PFSK-1 (cell line): ENCODE results near the gene CST9.

Experiments used
- FOXP2 ChIP-seq: optimal IDR thresholded peaks from 2 replicates; pipeline ENCODE3; 2011; ENCODE audit warnings: borderline replicate concordance, control low read depth, inconsistent platforms; ENCODE audit not compliant: insufficient read depth; ENCODE audit errors: extremely low read length, extremely low read depth
- POLR2AphosphoS5 ChIP-seq: IDR thresholded peaks from 2 replicates; pipeline ENCODE4 v1.6.1; 2012; ENCODE audit warnings: low read depth, mild to moderate bottlenecking, control low read depth, low read length, moderate library complexity
- REST ChIP-seq, 2 experiments: IDR thresholded peaks; 2 replicates each; pipeline versions ENCODE4 v1.6.1 to v1.8.0; 2011 to 2012; ENCODE audit warnings: low read depth in 2 of 2, low read length in 2 of 2, control low read depth in 1 of 2, inconsistent platforms in 1 of 2, mild to moderate bottlenecking in 1 of 2, moderate library complexity in 1 of 2; ENCODE audit not compliant: insufficient read depth in 1 of 2
- SIN3A ChIP-seq: IDR thresholded peaks from 2 replicates; pipeline ENCODE4 v1.6.1; 2012; ENCODE audit warnings: mild to moderate bottlenecking, low read length, moderate library complexity, borderline replicate concordance; ENCODE audit not compliant: insufficient read depth
- TAF1 ChIP-seq: IDR thresholded peaks from 2 replicates; pipeline ENCODE4 v1.6.1; 2012; ENCODE audit warnings: low read length, control low read depth, borderline replicate concordance; ENCODE audit not compliant: insufficient read depth

The CST9 gene

GRCh38 chr20:23568971-23569330, 36.8 kb downstream of the CST9 start:
- TF ChIP-seq SIN3A, result no peak
- TF ChIP-seq POLR2AphosphoS5, result no peak
- no peak for TF ChIP-seq TAF1
- no peak for TF ChIP-seq REST (IDR thresholded peaks at IDR 0.05; ENCODE audit: insufficient read depth in 1 of 2, low read depth in 2 of 2, low read length in 2 of 2)
- TF ChIP-seq FOXP2, result no peak

- TF ChIP-seq SIN3A, result no peak
- no peak for TF ChIP-seq FOXP2
- no peak for TF ChIP-seq TAF1
- TF ChIP-seq POLR2AphosphoS5, result no peak
- TF ChIP-seq REST (IDR thresholded peaks at IDR 0.05; ENCODE audit: insufficient read depth in 1 of 2, low read depth in 2 of 2, low read length in 2 of 2), result no peak
These were observed 37.3 kb downstream of the CST9 start, which contains the start of gene CST9L for GRCh38 chr20:23568320-23568970. CST9L (minus strand) TSS chr20:23568484; CDS start chr20:23568450, 34 bp downstream.

GRCh38 chr20:23566199-23566932, 39.4 kb downstream of the CST9 start:
- no peak for TF ChIP-seq TAF1
- TF ChIP-seq POLR2AphosphoS5, result no peak
- TF ChIP-seq REST (IDR thresholded peaks at IDR 0.05; ENCODE audit: insufficient read depth in 1 of 2, low read depth in 2 of 2, low read length in 2 of 2), result no peak
- TF ChIP-seq FOXP2, result no peak
- TF ChIP-seq SIN3A, result no peak

GRCh38 chr20:23565503-23566045, 40.1 kb downstream of the CST9 start:
- TF ChIP-seq POLR2AphosphoS5, result no peak
- TF ChIP-seq SIN3A, result no peak
- no peak for TF ChIP-seq FOXP2
- no peak for TF ChIP-seq REST (IDR thresholded peaks at IDR 0.05; ENCODE audit: insufficient read depth in 1 of 2, low read depth in 2 of 2, low read length in 2 of 2)
- TF ChIP-seq TAF1, result no peak
